OCI-M2 (cell line): ENCODE data around the gene OR1L8.

Source experiments
- DNase-seq: peaks from one replicate; lab custom pipeline; 2025; ENCODE audit not compliant: unreplicated experiment; lab: John Stamatoyannopoulos, UW

The OR1L8 gene

GRCh38 chr9:122518841-122519240 lies 64.3 kb downstream of the OR1L8 start, which contains the start of gene OR1J4:
Gene OR1J4 (plus strand): TSS chr9:122519141. CDS start chr9:122519141, 0 bp downstream.
- no peak for DNase-seq

GRCh38 chr9:122518226-122518625 lies 65.0 kb downstream of the OR1L8 start:
- DNase-seq = no peak
